Activated CD8-positive, alpha-beta memory T cell treated with anti-CD3 and anti-CD28 coated beads, Interleukin-2, amount 50 U/mL, for 24 hours (primary cell): ENCODE data around the gene RGS6.

Experiments used
- DNase-seq: peaks from one replicate; pipeline ENCODE4 v3.0.0-alpha.2; 2020; ENCODE audit errors: extremely low read depth

Gene RGS6

GRCh38 chr14:72523424-72524294, 591.4 kb downstream of the RGS6 start:
- DNase-seq = no peak

- no peak for DNase-seq
These were observed 592.0 kb downstream of the RGS6 start for GRCh38 chr14:72524295-72524629.

- no peak for DNase-seq
These were observed 593.1 kb downstream of the RGS6 start for GRCh38 chr14:72525087-72525915.

GRCh38 chr14:72527591-72527990, 595.4 kb downstream of the RGS6 start:
- no peak for DNase-seq

- DNase-seq = no peak
These were observed 596.0 kb downstream of the RGS6 start for GRCh38 chr14:72528059-72528862.

GRCh38 chr14:72528863-72529175, 596.6 kb downstream of the RGS6 start:
- no peak for DNase-seq

GRCh38 chr14:72532686-72533454, 600.6 kb downstream of the RGS6 start:
- DNase-seq = no peak

- no peak for DNase-seq
These were observed 603.3 kb downstream of the RGS6 start for GRCh38 chr14:72535485-72535884.

- no peak for DNase-seq
These were observed 606.2 kb downstream of the RGS6 start for GRCh38 chr14:72538387-72538786.

GRCh38 chr14:72539661-72540315, 607.6 kb downstream of the RGS6 start:
- no peak for DNase-seq

GRCh38 chr14:72540836-72541235, 608.6 kb downstream of the RGS6 start:
- DNase-seq = no peak

- DNase-seq = no peak
These were observed 609.3 kb downstream of the RGS6 start for GRCh38 chr14:72541546-72541945.

GRCh38 chr14:72543341-72543740, 611.1 kb downstream of the RGS6 start:
- no peak for DNase-seq

GRCh38 chr14:72544615-72545387, 612.6 kb downstream of the RGS6 start:
- no peak for DNase-seq

- no peak for DNase-seq
These were observed 613.4 kb downstream of the RGS6 start for GRCh38 chr14:72545411-72546311.

GRCh38 chr14:72546344-72547016, 614.3 kb downstream of the RGS6 start:
- DNase-seq = no peak

- no peak for DNase-seq
These were observed 615.8 kb downstream of the RGS6 start for GRCh38 chr14:72547999-72548398.

GRCh38 chr14:72549026-72549425, 616.8 kb downstream of the RGS6 start:
- no peak for DNase-seq

GRCh38 chr14:72549854-72550253, 617.6 kb downstream of the RGS6 start:
- DNase-seq = no peak
